22Rv1 (cell line): ENCODE measurements around the gene DERL3.

Experiments used
- CTCF ChIP-seq: fragments of 450-650 bp; IDR thresholded peaks from 2 replicates; pipeline ENCODE4 v1.5.1; 2017; ENCODE audit warnings: mild to moderate bottlenecking
- ZFX ChIP-seq: fragments of 450-650 bp; IDR thresholded peaks from 2 replicates; pipeline ENCODE4 v1.6.1; 2017; ENCODE audit warnings: antibody characterized with exemption, borderline replicate concordance

DNA sequence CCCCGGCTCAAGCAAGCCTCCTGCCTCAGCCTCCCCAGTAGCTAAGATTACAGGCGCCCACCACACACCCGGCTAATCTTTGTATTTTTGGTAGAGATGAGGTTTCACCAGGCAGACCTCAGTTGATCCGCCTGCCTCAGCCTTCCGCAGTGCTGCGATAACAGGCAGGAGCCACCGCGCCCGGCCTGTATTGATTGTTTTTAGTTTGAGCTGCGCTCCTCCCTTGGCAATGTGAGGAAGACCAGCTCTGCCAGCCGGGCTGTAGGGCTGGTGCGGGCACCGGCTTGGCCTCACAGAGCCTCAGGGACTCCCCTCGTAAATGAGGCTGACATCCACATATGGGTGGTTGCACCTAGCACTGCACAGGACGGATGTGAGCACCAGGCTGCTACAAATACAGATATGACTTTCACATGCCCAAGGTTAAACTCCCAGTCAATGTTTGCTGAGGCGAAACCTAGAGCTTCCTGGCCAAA, 11.4 kb upstream of the DERL3 start:
- TF ChIP-seq CTCF = no peak
- TF ChIP-seq ZFX = no peak
